Thymus (tissue), 11 donors: ENCODE data around the gene MTAP. TPM values are rescaled to one million over a fixed set of nuclear protein-coding genes. Genes with fewer than 3 reads are reported as not detected.

Source experiments
- DNase-seq, 9 donors: peaks; one replicate each; pipeline ENCODE4 v3.0.0-alpha.2; 2013; ENCODE audit warnings: low spot score in 9 of 9, low read depth in 6 of 9, missing footprints in 1 of 9
- H3K27ac ChIP-seq, 2 donors: one replicate each; pipeline ENCODE4 v1.5.1; 2013; ENCODE audit warnings: control low read depth in 1 of 2, low read depth in 1 of 2, low read length in 1 of 2, mild to moderate bottlenecking in 1 of 2, moderate library complexity in 1 of 2
- H3K27me3 ChIP-seq, 2 donors: one replicate each; pipeline ENCODE4 v1.5.1; 2013; ENCODE audit warnings: low read length in 1 of 2; ENCODE audit not compliant: control insufficient read depth in 2 of 2, insufficient read depth in 1 of 2
- H3K36me3 ChIP-seq, 2 donors: one replicate each; pipeline ENCODE4 v1.5.1; 2013; ENCODE audit warnings: low read length in 1 of 2, mild to moderate bottlenecking in 1 of 2, moderate library complexity in 1 of 2; ENCODE audit not compliant: control insufficient read depth in 2 of 2, insufficient read depth in 2 of 2
- H3K4me1 ChIP-seq, 2 donors: one replicate each; pipeline ENCODE4 v1.5.1; 2013; ENCODE audit warnings: low read length in 2 of 2; ENCODE audit not compliant: control insufficient read depth in 2 of 2, insufficient read depth in 2 of 2
- H3K4me3 ChIP-seq, 2 donors: one replicate each; pipeline ENCODE4 v1.5.1; 2013; ENCODE audit warnings: low read length in 2 of 2, control low read depth in 1 of 2, mild to moderate bottlenecking in 1 of 2
- H3K9me3 ChIP-seq, 2 donors: one replicate each; pipeline ENCODE4 v1.5.1; 2013; ENCODE audit warnings: low read length in 1 of 2, mild to moderate bottlenecking in 1 of 2; ENCODE audit not compliant: control insufficient read depth in 2 of 2, insufficient read depth in 1 of 2
- WGBS: extraction: QIAGEN DNeasy Blood & Tissue Kit; methylation state at CpG from one replicate; pipeline ENCODE4 v1.1.7; 2013; 5-methylcytosine and 5-hydroxymethylcytosine counted together
- polyA plus RNA-seq: library from polyadenylated mRNA; stranded (reverse); fragments of 200-250 nt; gene quantifications from one replicate; pipeline ENCODE4 v1.2.3, GENCODE V29; 2013
- total RNA-seq: library from RNA; stranded (reverse); fragments of 120-200 nt; gene quantifications from one replicate; pipeline ENCODE4 v1.2.4, GENCODE V29; 2013
- donor health status: healthy.

The MTAP gene
- total and polyA plus RNA-seq, 2 donors = 12.4 to 20.8 TPM

DNA sequence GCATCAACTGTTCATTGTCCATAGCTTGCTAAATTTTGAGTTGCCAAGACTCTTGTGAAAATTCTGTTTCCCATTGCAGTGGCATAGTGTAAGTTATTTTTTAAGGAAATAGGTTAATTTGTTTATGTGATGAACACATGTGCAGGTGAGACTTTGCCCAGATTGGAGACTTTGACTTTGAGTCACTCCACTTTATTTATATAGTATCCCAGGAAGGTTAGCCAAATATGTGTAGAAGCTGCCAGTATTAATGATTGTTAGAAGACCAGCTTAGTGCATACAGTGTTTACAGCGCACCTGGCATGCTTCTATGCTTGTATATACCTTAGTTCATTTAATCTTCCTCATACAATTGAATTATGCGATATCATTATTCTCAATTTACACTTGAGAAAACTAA, 51.0 kb downstream of the MTAP start:
- no peak overlapping the region for H3K27ac ChIP-seq
- H3K27me3 ChIP-seq = no peaks in the 10 kb centered on the region
- H3K36me3 ChIP-seq = peaks cover 6 to 36% of the 10 kb centered on the region in 2 donors
- no peaks in the 10 kb centered on the region for H3K4me1 ChIP-seq
- 99% methylated on average over 2 of the region's 2 CpGs for WGBS
- no peak for DNase-seq
- H3K9me3 ChIP-seq = no peaks in the 10 kb centered on the region
- no peak overlapping the region for H3K4me3 ChIP-seq

- no peak overlapping the region for H3K27ac ChIP-seq
- H3K27me3 ChIP-seq = no peaks in the 10 kb centered on the region
- 98% methylated on average over 4 of the region's 4 CpGs for WGBS
- no peaks in the 10 kb centered on the region for H3K9me3 ChIP-seq
- H3K4me3 ChIP-seq = no peak overlapping the region
- peaks cover 10 to 43% of the 10 kb centered on the region in 2 donors for H3K36me3 ChIP-seq
- no peak for DNase-seq
- no peaks in the 10 kb centered on the region for H3K4me1 ChIP-seq
These were observed 51.7 kb downstream of the MTAP start for GRCh38 chr9:21854119-21854518.

DNA sequence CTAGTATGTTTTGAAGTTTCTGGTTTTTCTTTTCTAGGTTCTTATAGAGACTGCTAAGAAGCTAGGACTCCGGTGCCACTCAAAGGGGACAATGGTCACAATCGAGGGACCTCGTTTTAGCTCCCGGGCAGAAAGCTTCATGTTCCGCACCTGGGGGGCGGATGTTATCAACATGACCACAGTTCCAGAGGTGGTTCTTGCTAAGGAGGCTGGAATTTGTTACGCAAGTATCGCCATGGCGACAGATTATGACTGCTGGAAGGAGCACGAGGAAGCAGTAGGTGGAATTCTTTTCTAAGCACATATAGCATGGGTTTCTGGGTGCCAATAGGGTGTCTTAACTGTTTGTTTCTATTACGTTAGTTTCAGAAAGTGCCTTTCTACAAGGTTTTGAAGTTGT, 52.2 kb downstream of the MTAP start:
- Histone ChIP-seq H3K4me1 (no peaks in the 10 kb centered on the region), H3K9me3 (no peaks in the 10 kb centered on the region), H3K27ac (no peak overlapping the region), H3K36me3 (peaks cover 14 to 48% of the 10 kb centered on the region in 2 donors), H3K4me3 (no peak overlapping the region), H3K27me3 (no peaks in the 10 kb centered on the region)
- 98% methylated on average over 11 of the region's 11 CpGs for WGBS
- no peak for DNase-seq

DNA sequence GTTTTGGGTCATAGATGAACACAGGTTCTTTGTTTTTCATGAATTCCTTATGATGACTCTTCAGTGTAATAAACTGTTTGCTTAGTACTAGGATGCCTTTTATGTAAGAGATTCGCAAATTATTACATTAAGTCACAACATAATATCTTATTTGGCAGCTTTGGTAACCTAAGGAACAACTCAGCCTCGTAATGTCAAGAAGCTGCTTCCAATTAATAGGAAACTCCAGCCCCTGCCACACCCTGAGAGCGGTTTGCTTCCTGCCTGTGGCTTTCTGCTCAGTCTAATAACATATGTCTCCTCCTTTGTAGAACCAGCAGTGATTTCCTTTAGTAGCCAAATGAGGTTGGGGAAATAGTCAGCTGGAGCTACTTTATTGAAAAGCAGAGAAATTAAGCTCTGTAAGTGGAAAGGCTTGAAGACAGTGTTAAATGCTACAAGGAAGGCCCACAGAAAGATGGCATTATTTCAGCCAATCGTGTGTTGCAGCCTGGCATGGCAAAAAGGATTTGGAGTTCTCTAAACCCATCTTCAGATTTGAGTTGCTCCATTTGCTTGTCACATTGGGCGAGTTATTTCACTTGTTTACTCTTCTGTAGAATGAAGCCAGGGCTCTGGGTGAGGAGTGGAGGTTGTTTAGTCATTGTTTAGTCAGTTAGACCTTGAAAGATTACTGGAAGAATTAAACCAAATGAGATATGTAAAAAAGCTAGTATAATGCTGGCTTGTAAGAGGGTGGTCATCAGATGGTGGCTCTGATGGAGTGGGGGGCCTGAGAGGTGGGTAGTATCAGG, 54.1 kb downstream of the MTAP start:
- Histone ChIP-seq H3K4me3 (no peak overlapping the region), H3K27ac (no peak overlapping the region), H3K4me1 (no peaks in the 10 kb centered on the region), H3K36me3 (peaks cover 14 to 63% of the 10 kb centered on the region in 2 donors), H3K9me3 (no peaks in the 10 kb centered on the region), H3K27me3 (no peaks in the 10 kb centered on the region)
- WGBS = 97% methylated on average over 5 of the region's 5 CpGs
- DNase-seq = no peak

- Histone ChIP-seq H3K27me3 (no peaks in the 10 kb centered on the region), H3K36me3 (peaks cover 14 to 51% of the 10 kb centered on the region in 2 donors), H3K9me3 (peaks cover 0 to 3% of the 10 kb centered on the region in 2 donors), H3K4me1 (no peaks in the 10 kb centered on the region), H3K27ac (no peak overlapping the region), H3K4me3 (no peak overlapping the region)
- no peak for DNase-seq
- 100% methylated on average over 1 of the region's 1 CpG for WGBS
These were observed 60.4 kb downstream of the MTAP start for GRCh38 chr9:21862871-21863270.

DNA sequence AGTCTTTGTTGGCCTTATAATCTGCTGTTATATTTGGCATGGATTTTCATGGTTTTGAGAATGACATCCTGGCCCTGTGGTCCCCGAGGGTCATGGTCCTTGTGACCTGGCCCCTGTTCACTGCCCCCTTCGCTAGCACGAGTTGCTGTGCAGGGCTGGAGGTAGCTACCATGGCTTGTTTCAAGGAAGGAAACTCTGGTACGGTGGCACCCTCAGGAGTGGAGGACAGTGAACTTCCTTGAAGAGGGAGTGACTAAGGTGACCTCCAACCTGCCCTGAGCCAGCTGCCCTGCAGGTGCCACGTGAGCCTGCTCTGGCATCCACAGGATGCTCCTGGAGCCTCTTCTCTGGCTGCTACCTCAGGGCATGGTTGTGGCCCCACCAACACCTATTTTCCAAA, 62.1 kb downstream of the MTAP start:
- no peaks in the 10 kb centered on the region for H3K27me3 ChIP-seq
- H3K27ac ChIP-seq = no peak overlapping the region
- no peak for DNase-seq
- peaks cover 0 to 3% of the 10 kb centered on the region in 2 donors for H3K9me3 ChIP-seq
- no peaks in the 10 kb centered on the region for H3K4me1 ChIP-seq
- H3K4me3 ChIP-seq = no peak overlapping the region
- WGBS = 97% methylated on average over 5 of the region's 5 CpGs
- peaks cover 5 to 42% of the 10 kb centered on the region in 2 donors for H3K36me3 ChIP-seq

- WGBS = 97% methylated on average over 1 of the region's 1 CpG
- H3K36me3 ChIP-seq = peaks cover 5 to 28% of the 10 kb centered on the region in 2 donors
- no peak for DNase-seq
- no peak overlapping the region for H3K27ac ChIP-seq
- H3K9me3 ChIP-seq = peaks cover 0 to 3% of the 10 kb centered on the region in 2 donors
- H3K27me3 ChIP-seq = no peaks in the 10 kb centered on the region
- H3K4me1 ChIP-seq = no peaks in the 10 kb centered on the region
- H3K4me3 ChIP-seq = no peak overlapping the region
These were observed 63.9 kb downstream of the MTAP start for GRCh38 chr9:21866302-21866701.

GRCh38 chr9:21871256-21871975, 69.0 kb downstream of the MTAP start:
- no peak overlapping the region for H3K4me3 ChIP-seq
- no peak for DNase-seq
- no peaks in the 10 kb centered on the region for H3K4me1 ChIP-seq
- 98% methylated on average over 3 of the region's 3 CpGs for WGBS
- no peak overlapping the region for H3K27ac ChIP-seq
- H3K36me3 ChIP-seq = peaks cover 0 to 7% of the 10 kb centered on the region in 2 donors
- H3K27me3 ChIP-seq = no peaks in the 10 kb centered on the region
- no peaks in the 10 kb centered on the region for H3K9me3 ChIP-seq

- H3K4me1 ChIP-seq = no peaks in the 10 kb centered on the region
- H3K27ac ChIP-seq = no peak overlapping the region
- H3K4me3 ChIP-seq = no peak overlapping the region
- no peaks in the 10 kb centered on the region for H3K9me3 ChIP-seq
- peaks cover 0 to 7% of the 10 kb centered on the region in 2 donors for H3K36me3 ChIP-seq
- no peak for DNase-seq
- WGBS = 96% methylated on average over 1 of the region's 1 CpG
- no peaks in the 10 kb centered on the region for H3K27me3 ChIP-seq
These were observed 70.3 kb downstream of the MTAP start for GRCh38 chr9:21872696-21873095.
